OCI-LY3 (cell line): ENCODE measurements around the gene CERS3.

Experiments used
- CTCF ChIP-seq: fragments of 200-600, 300-600 bp; sonication (generic); IDR thresholded peaks from 2 replicates; pipeline ENCODE4 v1.5.1; 2014; ENCODE audit warnings: antibody characterized with exemption, low read length, low read depth
- EZH2phosphoT487 ChIP-seq: fragments of 200-600 bp; shearing (Covaris generic); IDR thresholded peaks from 2 replicates; pipeline ENCODE4 v1.6.1; 2018; ENCODE audit warnings: antibody characterized with exemption, mixed run types, low read depth

- TF ChIP-seq CTCF, result no peak
- TF ChIP-seq EZH2phosphoT487, result no peak
These were observed 135.7 kb downstream of the CERS3 start for GRCh38 chr15:100393008-100393407.
